Hepatocyte (in vitro differentiated cells): Measurements from ENCODE around the gene NGLY1. TPM values are rescaled to one million over a fixed set of nuclear protein-coding genes. Genes with fewer than 3 reads are reported as not detected.

Source experiments
- DNase-seq: peaks from one replicate; pipeline ENCODE4 v3.0.0-alpha.2; 2016; ENCODE audit warnings: low spot score
- H2AFZ ChIP-seq: fragments of 200-600 bp; sonication (generic); 2 replicates; pipeline ENCODE4 v1.6.0; 2016; ENCODE audit warnings: antibody characterized with exemption, mild to moderate bottlenecking
- H3K27ac ChIP-seq: fragments of 200-600 bp; sonication (generic); 2 replicates; pipeline ENCODE4 v1.5.1; 2016; ENCODE audit warnings: mild to moderate bottlenecking
- H3K27me3 ChIP-seq: fragments of 200-600 bp; sonication (generic); 2 replicates; pipeline ENCODE4 v1.6.1; 2016
- H3K36me3 ChIP-seq: fragments of 200-600 bp; sonication (generic); replicated peaks from 2 replicates; pipeline ENCODE4 v1.5.1; 2016; ENCODE audit warnings: low read depth; ENCODE audit not compliant: insufficient read depth
- H3K4me1 ChIP-seq: fragments of 200-600 bp; sonication (generic); 2 replicates; pipeline ENCODE4 v1.5.1; 2016; ENCODE audit warnings: mild to moderate bottlenecking, moderate library complexity; ENCODE audit not compliant: insufficient read depth
- H3K4me2 ChIP-seq: fragments of 200-600 bp; sonication (generic); 2 replicates; pipeline ENCODE4 v1.6.0; 2016
- H3K4me3 ChIP-seq: fragments of 200-600 bp; sonication (generic); 2 replicates; pipeline ENCODE4 v1.5.1; 2016; ENCODE audit warnings: mild to moderate bottlenecking
- H3K79me2 ChIP-seq: fragments of 200-600 bp; sonication (generic); 2 replicates; pipeline ENCODE4 v1.6.0; 2017; ENCODE audit warnings: mild to moderate bottlenecking
- H3K9me2 ChIP-seq: fragments of 200-600 bp; sonication (generic); replicated peaks from 2 replicates; pipeline ENCODE4 v1.6.0; 2017; ENCODE audit warnings: mild to moderate bottlenecking; ENCODE audit not compliant: insufficient read depth
- H3K9me3 ChIP-seq: fragments of 200-600 bp; sonication (generic); 2 replicates; pipeline ENCODE4 v1.5.1; 2016; ENCODE audit warnings: low read depth, mild to moderate bottlenecking
- H4K20me1 ChIP-seq: fragments of 200-600 bp; sonication (generic); 2 replicates; pipeline ENCODE4 v1.6.0; 2016; ENCODE audit warnings: mild to moderate bottlenecking; ENCODE audit not compliant: insufficient read depth, poor library complexity, severe bottlenecking
- CTCF ChIP-seq: fragments of 200-600 bp; sonication (generic); IDR thresholded peaks from 2 replicates; pipeline ENCODE4 v1.5.1; 2016; ENCODE audit warnings: antibody characterized with exemption, mild to moderate bottlenecking; ENCODE audit not compliant: poor library complexity
- EZH2 ChIP-seq: fragments of 200-600 bp; sonication (generic); IDR thresholded peaks from 2 replicates; pipeline ENCODE4 v1.6.1; 2016; ENCODE audit warnings: antibody characterized with exemption, mild to moderate bottlenecking, borderline replicate concordance
- EZH2phosphoT487 ChIP-seq: fragments of 200-600 bp; sonication (generic); IDR thresholded peaks from one replicate; pipeline ENCODE4 v1.6.1; 2018; ENCODE audit warnings: antibody characterized with exemption, mild to moderate bottlenecking, low read depth, moderate library complexity; ENCODE audit not compliant: unreplicated experiment, severe bottlenecking
- WGBS: methylation state at CpG from one replicate; pipeline ENCODE4 v1.1.6; 2016; ENCODE audit warnings: low lambda C conversion rate; ENCODE audit errors: missing lambda C conversion rate; 5-methylcytosine and 5-hydroxymethylcytosine counted together
- polyA plus RNA-seq: library from polyadenylated mRNA; unstranded; fragments of >200 nt; fragmentation: Nextera tagmentation; extraction: Ambion mirVana; gene quantifications from 2 replicates; pipeline ENCODE4 v1.2.1, GENCODE V29; 2016
- total RNA-seq: library from RNA; depleted of rRNA; stranded (reverse); fragments of >200 nt; gene quantifications from 2 replicates; pipeline ENCODE4 v1.2.3, GENCODE V29; 2014

The NGLY1 gene
- total and polyA plus RNA-seq, 2 experiments from 2014 or later = 32.7 to 34.7 TPM

GRCh38 chr3:25683882-25684281, 99.4 kb downstream of the NGLY1 start:
- 90% methylated on average over 2 of the region's 2 CpGs for WGBS
- no peak overlapping the region for H3K4me3 ChIP-seq
- no peak for DNase-seq
- H3K9me2 ChIP-seq = no peaks in the 10 kb centered on the region
- H3K4me1 ChIP-seq = no peaks in the 10 kb centered on the region
- no peak overlapping the region for H3K27ac ChIP-seq
- TF ChIP-seq EZH2phosphoT487 (no peak), CTCF (no peak)
- no peaks in the 10 kb centered on the region for H3K79me2 ChIP-seq
- no peaks in the 10 kb centered on the region for H3K9me3 ChIP-seq
- no peaks in the 10 kb centered on the region for H3K27me3 ChIP-seq
- no peaks in the 10 kb centered on the region for H3K36me3 ChIP-seq
- H2AFZ ChIP-seq = no peak overlapping the region
- no peak overlapping the region for H3K4me2 ChIP-seq
- no peaks in the 10 kb centered on the region for H4K20me1 ChIP-seq

GRCh38 chr3:25683410-25683809, 99.8 kb downstream of the NGLY1 start:
- TF ChIP-seq EZH2phosphoT487 (no peak), EZH2 (no peak), CTCF (no peak)
- WGBS = 89% methylated on average over 1 of the region's 1 CpG
- no peaks in the 10 kb centered on the region for H3K4me1 ChIP-seq
- no peak overlapping the region for H2AFZ ChIP-seq
- no peaks in the 10 kb centered on the region for H4K20me1 ChIP-seq
- no peaks in the 10 kb centered on the region for H3K9me3 ChIP-seq
- H3K27ac ChIP-seq = no peak overlapping the region
- H3K27me3 ChIP-seq = no peaks in the 10 kb centered on the region
- H3K36me3 ChIP-seq = no peaks in the 10 kb centered on the region
- no peak overlapping the region for H3K4me3 ChIP-seq
- H3K4me2 ChIP-seq = no peak overlapping the region
- no peaks in the 10 kb centered on the region for H3K9me2 ChIP-seq
- DNase-seq = no peak
- H3K79me2 ChIP-seq = no peaks in the 10 kb centered on the region

GRCh38 chr3:25679642-25680302, 103.5 kb downstream of the NGLY1 start:
- whole genome bisulfite sequencing = 93% methylated on average over 3 of the region's 6 CpGs

More at GRCh38 chr3:25679642-25680302, 103.5 kb downstream of the NGLY1 start:
- no peaks in the 10 kb centered on the region for H3K9me3 ChIP-seq
- no peak overlapping the region for H2AFZ ChIP-seq
- H3K4me1 ChIP-seq = no peaks in the 10 kb centered on the region
- no peaks in the 10 kb centered on the region for H3K27me3 ChIP-seq
- H3K36me3 ChIP-seq = no peaks in the 10 kb centered on the region
- H3K27ac ChIP-seq = no peak overlapping the region
- TF ChIP-seq EZH2 (no peak), CTCF (no peak), EZH2phosphoT487 (no peak)
- no peaks in the 10 kb centered on the region for H3K9me2 ChIP-seq
- no peaks in the 10 kb centered on the region for H4K20me1 ChIP-seq
- no peak overlapping the region for H3K4me2 ChIP-seq
- no peak for DNase-seq
- no peak overlapping the region for H3K4me3 ChIP-seq
- H3K79me2 ChIP-seq = no peaks in the 10 kb centered on the region
